Nephron progenitor cell (in vitro differentiated cells): ENCODE data around the gene PDIA6.
A peak's percentile ranks its signal among the peaks of the same experiment; 100 is the strongest.

ENCODE experiments used
- DNase-seq: peaks from one replicate; pipeline ENCODE4 v3.0.0; 2021
- H3K27ac Mint-ChIP-seq: 2 replicates; pipeline ENCODE4 v1.8.0; 2021; ENCODE audit warnings: mild to moderate bottlenecking, moderate library complexity, mixed read lengths
- H3K27me3 Mint-ChIP-seq: 2 replicates; pipeline ENCODE4 v1.8.0; 2021; ENCODE audit warnings: mild to moderate bottlenecking, low read depth, mixed read lengths; ENCODE audit not compliant: poor library complexity
- H3K36me3 Mint-ChIP-seq: 2 replicates; pipeline ENCODE4 v1.8.0; 2021; ENCODE audit warnings: low read depth, mixed read lengths
- H3K4me1 Mint-ChIP-seq: 2 replicates; pipeline ENCODE4 v1.8.0; 2021; ENCODE audit warnings: mixed read lengths
- H3K4me3 Mint-ChIP-seq: 2 replicates; pipeline ENCODE4 v1.8.0; 2021; ENCODE audit warnings: mild to moderate bottlenecking, moderate library complexity, mixed read lengths
- H3K9me3 Mint-ChIP-seq: 2 replicates; pipeline ENCODE4 v1.8.0; 2021; ENCODE audit warnings: mild to moderate bottlenecking, moderate library complexity, mixed read lengths
- CTCF ChIP-seq: fragments of 200-600 bp; sonication (generic); IDR thresholded peaks from 2 replicates; pipeline ENCODE4 v1.5.0; 2021; ENCODE audit warnings: antibody characterized with exemption

The PDIA6 gene

GRCh38 chr2:10842506-10842905, 29.9 kb upstream of the PDIA6 start:
- H3K4me1 Mint-ChIP-seq: no peaks in the 10 kb centered on the region
- no peak overlapping the region for H3K27ac Mint-ChIP-seq
- H3K36me3 Mint-ChIP-seq: no peaks in the 10 kb centered on the region
- no peak for DNase-seq
- TF ChIP-seq CTCF: no peak
- H3K4me3 Mint-ChIP-seq: no peak overlapping the region
- peaks cover 23% of the 10 kb centered on the region for H3K27me3 Mint-ChIP-seq
- peaks cover 37% of the 10 kb centered on the region for H3K9me3 Mint-ChIP-seq

GRCh38 chr2:10841547-10842219, 29.1 kb upstream of the PDIA6 start:
- H3K36me3 Mint-ChIP-seq: no peaks in the 10 kb centered on the region
- no peak for TF ChIP-seq CTCF
- no peak for DNase-seq
- H3K27ac Mint-ChIP-seq: no peak overlapping the region
- peaks cover 37% of the 10 kb centered on the region for H3K9me3 Mint-ChIP-seq
- no peak overlapping the region for H3K4me3 Mint-ChIP-seq
- H3K4me1 Mint-ChIP-seq: no peaks in the 10 kb centered on the region
- peaks cover 31% of the 10 kb centered on the region for H3K27me3 Mint-ChIP-seq

GRCh38 chr2:10839813-10840212, 27.2 kb upstream of the PDIA6 start:
- Mint-ChIP-seq H3K9me3 (peaks cover 37% of the 10 kb centered on the region), H3K36me3 (no peaks in the 10 kb centered on the region), H3K4me3 (no peak overlapping the region), H3K27me3 (peaks cover 40% of the 10 kb centered on the region), H3K27ac (no peak overlapping the region), H3K4me1 (no peaks in the 10 kb centered on the region)
- DNase-seq: peak; percentile 62
- TF ChIP-seq CTCF: no peak

- Mint-ChIP-seq H3K4me3 (no peak overlapping the region), H3K27ac (no peak overlapping the region), H3K9me3 (peaks cover 36% of the 10 kb centered on the region), H3K27me3 (peaks cover 42% of the 10 kb centered on the region), H3K36me3 (no peaks in the 10 kb centered on the region), H3K4me1 (no peaks in the 10 kb centered on the region)
- no peak for TF ChIP-seq CTCF
- DNase-seq: no peak
Observed at GRCh38 chr2:10838734-10839133, 26.1 kb upstream of the PDIA6 start.

- Mint-ChIP-seq H3K9me3 (peaks cover 29% of the 10 kb centered on the region), H3K27ac (no peak overlapping the region), H3K27me3 (peaks cover 50% of the 10 kb centered on the region), H3K36me3 (no peaks in the 10 kb centered on the region), H3K4me1 (peaks cover 5% of the 10 kb centered on the region), H3K4me3 (no peak overlapping the region)
- DNase-seq: no peak
- no peak for TF ChIP-seq CTCF
Observed at GRCh38 chr2:10837298-10838266, 25.0 kb upstream of the PDIA6 start.
